Stimulated activated effector memory CD8-positive, alpha-beta T cell treated with anti-CD3 and anti-CD28 coated beads, Interleukin-12 subunit alpha, Interleukin-12 subunit beta, amount 100 ng/mL, for 72 hours (primary cell): Measurements from ENCODE around the gene CMTM4.
"Not testable (repeated sequence)": the region's sequence is repeated elsewhere in the genome, so short reads cannot be mapped to it uniquely, and the experiment has no call there.

Source experiments
- ATAC-seq: fragments of 150-1000 bp; cut with Tn5 transposase; 2 replicates; pipeline ENCODE4 v1.10.0; 2021
- DNase-seq, 2 donors: peaks; one replicate each; pipeline ENCODE4 v3.0.0; 2021 to 2022; ENCODE audit warnings: low spot score in 2 of 2
- H3K27ac Mint-ChIP-seq: one replicate; pipeline ENCODE4 v1.8.0; 2022; ENCODE audit warnings: mild to moderate bottlenecking, mixed read lengths
- H3K36me3 Mint-ChIP-seq: one replicate; pipeline ENCODE4 v1.8.0; 2022; ENCODE audit warnings: mild to moderate bottlenecking, mixed read lengths
- H3K4me1 Mint-ChIP-seq: one replicate; pipeline ENCODE4 v1.8.0; 2022; ENCODE audit warnings: mixed read lengths
- H3K4me3 Mint-ChIP-seq: one replicate; pipeline ENCODE4 v1.8.0; 2022; ENCODE audit warnings: mild to moderate bottlenecking, mixed read lengths
- H3K9me3 Mint-ChIP-seq: one replicate; pipeline ENCODE4 v1.8.0; 2022; ENCODE audit warnings: mixed read lengths

Gene CMTM4

GRCh38 chr16:66692341-66692740 lies 4.2 kb downstream of the CMTM4 start:
- ATAC-seq, result no peak
- no peaks in the 10 kb centered on the region for H3K36me3 Mint-ChIP-seq
- no peak overlapping the region for H3K27ac Mint-ChIP-seq
- no peak overlapping the region for H3K4me3 Mint-ChIP-seq
- no peak for DNase-seq
- no peaks in the 10 kb centered on the region for H3K9me3 Mint-ChIP-seq
- no peaks in the 10 kb centered on the region for H3K4me1 Mint-ChIP-seq

- no peak overlapping the region for H3K27ac Mint-ChIP-seq
- no peak overlapping the region for H3K4me3 Mint-ChIP-seq
- ATAC-seq, result no peak
Observed at GRCh38 chr16:66691234-66691633, 5.3 kb downstream of the CMTM4 start.

GRCh38 chr16:66690106-66690847 lies 6.3 kb downstream of the CMTM4 start:
- Mint-ChIP-seq H3K4me3 (no peak overlapping the region), H3K36me3 (no peaks in the 10 kb centered on the region), H3K4me1 (no peaks in the 10 kb centered on the region), H3K9me3 (no peaks in the 10 kb centered on the region), H3K27ac (no peak overlapping the region)
- ATAC-seq, result no peak
- DNase-seq, result no peak

More at GRCh38 chr16:66691234-66691633, 5.3 kb downstream of the CMTM4 start:
- no peaks in the 10 kb centered on the region for H3K36me3 Mint-ChIP-seq
- no peaks in the 10 kb centered on the region for H3K9me3 Mint-ChIP-seq
- no peaks in the 10 kb centered on the region for H3K4me1 Mint-ChIP-seq
- no peak for DNase-seq

GRCh38 chr16:66689282-66689681 lies 7.3 kb downstream of the CMTM4 start:
- no peaks in the 10 kb centered on the region for H3K4me1 Mint-ChIP-seq
- H3K27ac Mint-ChIP-seq, result no peak overlapping the region
- H3K4me3 Mint-ChIP-seq, result no peak overlapping the region
- H3K9me3 Mint-ChIP-seq, result no peaks in the 10 kb centered on the region
- no peak for ATAC-seq
- H3K36me3 Mint-ChIP-seq, result no peaks in the 10 kb centered on the region
- no peak for DNase-seq

GRCh38 chr16:66687906-66688625 lies 8.5 kb downstream of the CMTM4 start:
- ATAC-seq (no peak), DNase-seq (no peak)
- Mint-ChIP-seq H3K36me3 (no peaks in the 10 kb centered on the region), H3K4me1 (no peaks in the 10 kb centered on the region), H3K27ac (no peak overlapping the region), H3K4me3 (no peak overlapping the region), H3K9me3 (no peaks in the 10 kb centered on the region)

- not testable (repeated sequence) for H3K36me3 Mint-ChIP-seq, DNase-seq, H3K9me3 Mint-ChIP-seq, ATAC-seq, H3K4me1 Mint-ChIP-seq, H3K4me3 Mint-ChIP-seq, H3K27ac Mint-ChIP-seq
Observed at GRCh38 chr16:66685501-66686115, 10.9 kb downstream of the CMTM4 start.

GRCh38 chr16:66682271-66682670 lies 14.3 kb downstream of the CMTM4 start:
- DNase-seq (no peak), ATAC-seq (no peak)
- Mint-ChIP-seq H3K4me1 (no peaks in the 10 kb centered on the region), H3K4me3 (no peak overlapping the region), H3K36me3 (no peaks in the 10 kb centered on the region), H3K27ac (no peak overlapping the region), H3K9me3 (no peaks in the 10 kb centered on the region)

- Mint-ChIP-seq H3K4me3 (no peak overlapping the region), H3K36me3 (no peaks in the 10 kb centered on the region), H3K9me3 (no peaks in the 10 kb centered on the region), H3K4me1 (no peaks in the 10 kb centered on the region), H3K27ac (no peak overlapping the region)
- DNase-seq (no peak), ATAC-seq (no peak)
Observed at GRCh38 chr16:66681676-66682075, 14.9 kb downstream of the CMTM4 start.

GRCh38 chr16:66678337-66678736 lies 18.2 kb downstream of the CMTM4 start:
- Mint-ChIP-seq H3K4me1 (no peaks in the 10 kb centered on the region), H3K9me3 (no peaks in the 10 kb centered on the region), H3K4me3 (no peak overlapping the region), H3K27ac (no peak overlapping the region), H3K36me3 (no peaks in the 10 kb centered on the region)
- ATAC-seq, result no peak
- no peak for DNase-seq

GRCh38 chr16:66677836-66678235 lies 18.7 kb downstream of the CMTM4 start:
- DNase-seq, result no peak
- ATAC-seq, result no peak
- Mint-ChIP-seq H3K4me1 (no peaks in the 10 kb centered on the region), H3K4me3 (no peak overlapping the region), H3K36me3 (no peaks in the 10 kb centered on the region), H3K9me3 (no peaks in the 10 kb centered on the region), H3K27ac (no peak overlapping the region)

- H3K27ac Mint-ChIP-seq, result peak overlapping the region; percentile 48
- no peak for ATAC-seq
- no peaks in the 10 kb centered on the region for H3K4me1 Mint-ChIP-seq
- H3K36me3 Mint-ChIP-seq, result no peaks in the 10 kb centered on the region
- no peak for DNase-seq
- H3K9me3 Mint-ChIP-seq, result no peaks in the 10 kb centered on the region
- H3K4me3 Mint-ChIP-seq, result no peak overlapping the region
Observed at GRCh38 chr16:66677179-66677578, 19.4 kb downstream of the CMTM4 start.

- Mint-ChIP-seq H3K4me3 (no peak overlapping the region), H3K9me3 (no peaks in the 10 kb centered on the region), H3K4me1 (no peaks in the 10 kb centered on the region), H3K36me3 (no peaks in the 10 kb centered on the region), H3K27ac (peak overlapping the region; percentile 48)
- ATAC-seq (no peak), DNase-seq (no peak)
Observed at GRCh38 chr16:66676599-66676998, 19.9 kb downstream of the CMTM4 start.

- no peaks in the 10 kb centered on the region for H3K9me3 Mint-ChIP-seq
- no peak overlapping the region for H3K27ac Mint-ChIP-seq
- no peaks in the 10 kb centered on the region for H3K36me3 Mint-ChIP-seq
- ATAC-seq, result no peak
- H3K4me3 Mint-ChIP-seq, result no peak overlapping the region
- DNase-seq, result no peak
- H3K4me1 Mint-ChIP-seq, result no peaks in the 10 kb centered on the region
Observed at GRCh38 chr16:66673691-66674090, 22.9 kb downstream of the CMTM4 start.

GRCh38 chr16:66670691-66671388 lies 25.7 kb downstream of the CMTM4 start:
- Mint-ChIP-seq H3K9me3 (no peaks in the 10 kb centered on the region), H3K27ac (peak overlapping the region; percentile 9), H3K36me3 (no peaks in the 10 kb centered on the region), H3K4me3 (no peak overlapping the region), H3K4me1 (no peaks in the 10 kb centered on the region)
- ATAC-seq, result no peak
- DNase-seq, result no peak

GRCh38 chr16:66668777-66669444 lies 27.6 kb downstream of the CMTM4 start:
- DNase-seq (no peak), ATAC-seq (no peak)
- Mint-ChIP-seq H3K4me3 (no peak overlapping the region), H3K4me1 (no peaks in the 10 kb centered on the region), H3K9me3 (no peaks in the 10 kb centered on the region), H3K36me3 (no peaks in the 10 kb centered on the region), H3K27ac (no peak overlapping the region)
